Memory B cell (primary cell): ENCODE data around the gene SFXN1.

Source experiments
- ATAC-seq: fragments of 150-1000 bp; cut with Tn5 transposase; 2 replicates; pipeline ENCODE4 v1.10.0; 2021; ENCODE audit warnings: low read depth, mild to moderate bottlenecking, moderate library complexity
- DNase-seq, 2 donors: peaks; one replicate each; pipeline ENCODE4 v3.0.0; 2022; ENCODE audit warnings: low spot score in 2 of 2
- H3K27ac Mint-ChIP-seq: one replicate; pipeline ENCODE4 v1.8.0; 2022; ENCODE audit warnings: mild to moderate bottlenecking, moderate library complexity, mixed read lengths
- H3K27me3 Mint-ChIP-seq: one replicate; pipeline ENCODE4 v1.8.0; 2022; ENCODE audit warnings: mixed read lengths
- H3K36me3 Mint-ChIP-seq: one replicate; pipeline ENCODE4 v1.8.0; 2022; ENCODE audit warnings: mild to moderate bottlenecking, mixed read lengths
- H3K4me1 Mint-ChIP-seq: one replicate; pipeline ENCODE4 v1.8.0; 2022; ENCODE audit warnings: mixed read lengths
- H3K4me3 Mint-ChIP-seq: one replicate; pipeline ENCODE4 v1.8.0; 2022; ENCODE audit warnings: mild to moderate bottlenecking, moderate library complexity, mixed read lengths
- H3K9me3 Mint-ChIP-seq: one replicate; pipeline ENCODE4 v1.8.0; 2022; ENCODE audit warnings: mixed read lengths

The SFXN1 gene

DNA sequence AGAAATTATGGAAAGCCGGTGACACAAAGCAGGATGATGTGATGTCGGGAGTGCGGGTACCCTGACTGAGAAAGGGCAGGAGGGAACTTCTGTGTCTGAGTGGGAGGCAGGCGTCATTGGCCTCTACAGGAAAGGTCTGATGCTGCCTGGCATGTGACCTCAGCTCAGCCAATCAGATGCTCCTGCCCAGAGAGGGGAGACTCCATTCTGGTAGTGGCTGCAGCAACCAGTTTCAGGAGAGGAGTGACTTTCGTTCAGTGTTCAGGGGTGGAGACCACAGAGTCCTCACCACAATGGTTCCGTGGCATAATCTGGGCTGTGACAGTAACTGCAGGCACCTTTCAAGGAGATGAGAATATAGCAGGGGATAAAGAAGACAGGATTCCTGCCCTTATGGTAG, 6.7 kb upstream of the SFXN1 start:
- H3K27ac Mint-ChIP-seq = no peak overlapping the region

DNA sequence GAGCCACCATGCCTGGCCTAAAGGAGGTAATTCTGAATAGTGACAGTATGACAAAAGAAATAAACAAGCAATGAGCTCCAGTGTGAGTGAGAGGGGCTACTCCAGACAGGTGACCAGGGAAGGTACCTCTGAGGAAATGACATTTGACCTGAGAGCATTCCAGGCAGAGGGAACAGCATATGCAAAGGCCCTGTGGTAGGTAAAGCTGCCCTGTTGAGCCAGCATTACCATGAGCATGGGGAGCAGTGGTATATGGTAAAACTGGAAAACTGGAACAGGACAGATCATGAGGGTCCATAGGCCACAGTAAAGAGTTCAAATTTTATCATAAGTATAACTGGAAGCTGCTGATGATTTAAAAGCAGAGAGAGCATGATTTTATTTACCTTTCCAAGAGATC, 6.0 kb upstream of the SFXN1 start:
- no peaks in the 10 kb centered on the region for H3K4me1 Mint-ChIP-seq
- no peak for ATAC-seq
- H3K27ac Mint-ChIP-seq = no peak overlapping the region
- no peak overlapping the region for H3K4me3 Mint-ChIP-seq
- DNase-seq = no peak
- peaks cover 10% of the 10 kb centered on the region for H3K27me3 Mint-ChIP-seq
- H3K36me3 Mint-ChIP-seq = no peaks in the 10 kb centered on the region
- H3K9me3 Mint-ChIP-seq = no peaks in the 10 kb centered on the region

More for the DNA sequence above, 6.7 kb upstream of the SFXN1 start:
- Mint-ChIP-seq H3K4me3 (no peak overlapping the region), H3K36me3 (no peaks in the 10 kb centered on the region), H3K9me3 (no peaks in the 10 kb centered on the region), H3K27me3 (peaks cover 10% of the 10 kb centered on the region), H3K4me1 (no peaks in the 10 kb centered on the region)
- DNase-seq (no peak), ATAC-seq (no peak)

DNA sequence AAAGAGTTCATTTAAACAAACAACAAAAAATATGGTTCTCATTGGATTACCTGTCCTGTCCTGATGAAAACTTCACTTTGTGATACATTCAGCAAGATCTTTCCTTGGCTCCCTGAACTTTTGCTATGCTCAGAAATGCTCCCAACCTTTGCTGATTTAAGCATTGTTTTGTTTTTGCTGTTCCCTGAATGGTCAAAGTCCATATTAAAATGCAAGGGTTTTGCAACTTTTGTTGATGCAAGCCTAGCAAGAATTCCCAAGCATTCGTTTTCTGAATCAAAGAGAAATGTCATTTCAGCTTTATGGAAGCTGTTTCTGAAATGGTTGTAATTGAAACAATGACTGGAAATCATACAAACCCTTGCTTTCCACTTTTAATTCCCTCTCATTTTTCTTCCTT, 3.1 kb upstream of the SFXN1 start:
- Mint-ChIP-seq H3K9me3 (no peaks in the 10 kb centered on the region), H3K4me3 (no peak overlapping the region), H3K36me3 (no peaks in the 10 kb centered on the region), H3K27me3 (peaks cover 5% of the 10 kb centered on the region), H3K4me1 (peaks cover 17% of the 10 kb centered on the region), H3K27ac (no peak overlapping the region)
- ATAC-seq (no peak), DNase-seq (no peak)

DNA sequence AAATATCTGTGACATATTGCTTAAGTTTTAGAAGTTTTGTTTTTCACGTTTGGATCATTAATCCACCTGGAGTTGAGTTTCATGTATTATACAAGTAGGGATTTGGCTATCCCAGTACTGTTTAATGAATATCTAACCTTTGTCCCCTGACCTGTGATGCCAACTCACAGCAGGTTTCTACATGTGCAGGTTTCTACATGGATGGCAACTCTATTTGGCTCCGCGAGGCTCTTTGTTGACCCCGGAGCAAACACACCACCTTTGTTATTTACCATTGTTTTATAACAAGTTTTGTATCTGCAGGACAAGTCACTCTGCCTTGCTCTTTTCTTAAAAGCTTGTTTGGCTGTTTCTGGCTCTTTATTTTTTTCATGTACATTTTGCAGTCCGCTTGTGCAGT, 920 bp upstream of the SFXN1 start:
- Mint-ChIP-seq H3K36me3 (no peaks in the 10 kb centered on the region), H3K4me1 (peaks cover 26% of the 10 kb centered on the region), H3K27ac (no peak overlapping the region), H3K27me3 (peaks cover 4% of the 10 kb centered on the region), H3K9me3 (no peaks in the 10 kb centered on the region), H3K4me3 (peak overlapping the region; percentile 91)
- no peak for ATAC-seq
- no peak for DNase-seq

DNA sequence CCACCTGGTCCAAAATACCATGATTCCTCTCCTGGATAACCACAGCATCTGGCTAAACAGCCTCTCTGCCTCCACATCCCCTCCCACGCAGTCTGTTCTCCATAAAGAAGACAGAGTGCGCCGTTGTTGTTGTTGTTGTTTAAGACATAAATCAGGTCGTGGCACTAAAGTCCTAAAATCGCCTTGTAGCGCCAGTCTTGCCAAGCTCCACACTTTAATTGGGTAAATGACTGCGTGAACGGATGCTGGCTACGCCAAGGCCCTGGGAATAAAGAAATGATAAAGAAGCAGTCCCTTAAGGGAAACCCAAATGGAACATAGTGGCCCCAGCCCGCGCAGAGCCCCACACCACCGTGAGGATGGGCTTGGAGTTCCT, 364 bp upstream of the SFXN1 start:
- H3K9me3 Mint-ChIP-seq = no peaks in the 10 kb centered on the region
- H3K27ac Mint-ChIP-seq = peak overlapping the region; percentile 82
- H3K4me3 Mint-ChIP-seq = peak overlapping the region; percentile 91
- H3K27me3 Mint-ChIP-seq = peaks cover 4% of the 10 kb centered on the region
- peaks cover 2% of the 10 kb centered on the region for H3K36me3 Mint-ChIP-seq
- DNase-seq (no peak), ATAC-seq (no peak)
- peaks cover 26% of the 10 kb centered on the region for H3K4me1 Mint-ChIP-seq

DNA sequence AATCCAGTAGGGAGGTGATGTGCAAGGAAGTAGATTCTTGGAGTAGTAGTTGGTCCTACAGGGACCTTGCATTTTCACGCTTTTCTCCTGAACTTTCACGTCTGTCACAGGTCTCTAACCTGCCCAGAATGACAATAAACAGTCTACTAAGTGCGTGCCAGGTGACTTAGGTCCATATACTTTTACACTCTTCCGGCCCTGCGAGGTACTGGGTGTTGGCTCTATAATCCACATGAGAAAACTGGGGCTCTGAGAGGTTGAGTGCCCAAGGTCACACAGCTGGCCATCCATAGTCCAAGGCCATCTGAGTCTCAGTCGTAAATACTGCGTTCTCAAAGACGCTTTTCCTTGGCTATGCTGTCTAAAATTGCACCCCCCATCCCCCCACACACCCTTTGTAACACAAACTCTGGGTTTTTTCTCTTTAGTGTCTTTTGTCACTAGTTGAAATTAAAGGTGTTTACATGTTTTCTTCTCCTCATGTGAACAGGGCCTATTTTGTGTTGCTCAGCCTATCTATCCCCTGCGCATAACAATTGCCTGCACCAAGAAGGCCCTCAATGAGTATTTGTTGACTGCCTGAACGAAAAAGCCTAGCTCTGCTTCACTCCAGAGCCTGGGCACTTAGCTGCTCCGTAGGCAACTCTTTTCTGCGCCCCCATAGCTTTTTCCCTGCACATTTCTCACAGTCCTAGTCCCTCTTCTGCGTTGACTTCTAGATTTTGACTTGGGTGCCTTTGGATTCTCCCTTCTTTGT, 943 bp downstream of the SFXN1 start:
- H3K9me3 Mint-ChIP-seq = no peaks in the 10 kb centered on the region
- peaks cover 10% of the 10 kb centered on the region for H3K36me3 Mint-ChIP-seq
- H3K4me3 Mint-ChIP-seq = peak overlapping the region; percentile 98
- peak; percentile 6 for ATAC-seq
- DNase-seq = peak in 1 of 2 donors; percentile 0
- H3K27me3 Mint-ChIP-seq = peaks cover 3% of the 10 kb centered on the region
- peak overlapping the region; percentile 92 for H3K27ac Mint-ChIP-seq
- H3K4me1 Mint-ChIP-seq = peaks cover 32% of the 10 kb centered on the region

DNA sequence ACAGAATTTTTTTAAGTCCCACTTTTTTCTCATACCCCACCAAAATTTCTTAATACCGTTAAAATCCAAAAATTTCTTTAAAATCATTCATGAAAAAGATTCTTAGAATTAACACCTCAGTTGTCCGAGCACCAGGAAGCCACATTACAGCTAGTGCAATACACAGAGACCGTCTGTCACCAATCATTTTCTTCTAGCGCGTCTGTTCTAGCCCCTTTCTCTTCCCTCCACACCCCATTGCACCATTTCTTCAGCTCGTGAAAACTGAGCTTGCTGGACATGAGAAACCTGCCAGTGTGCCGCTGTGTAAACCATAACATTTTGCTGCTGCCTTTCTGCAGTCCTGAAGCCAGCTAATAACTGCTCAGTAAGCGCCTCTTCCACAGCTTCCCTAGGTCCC, 5.0 kb downstream of the SFXN1 start:
- H3K4me3 Mint-ChIP-seq = no peak overlapping the region
- no peaks in the 10 kb centered on the region for H3K27me3 Mint-ChIP-seq
- H3K9me3 Mint-ChIP-seq = no peaks in the 10 kb centered on the region
- DNase-seq (no peak), ATAC-seq (no peak)
- peaks cover 24% of the 10 kb centered on the region for H3K36me3 Mint-ChIP-seq
- no peak overlapping the region for H3K27ac Mint-ChIP-seq
- peaks cover 41% of the 10 kb centered on the region for H3K4me1 Mint-ChIP-seq

DNA sequence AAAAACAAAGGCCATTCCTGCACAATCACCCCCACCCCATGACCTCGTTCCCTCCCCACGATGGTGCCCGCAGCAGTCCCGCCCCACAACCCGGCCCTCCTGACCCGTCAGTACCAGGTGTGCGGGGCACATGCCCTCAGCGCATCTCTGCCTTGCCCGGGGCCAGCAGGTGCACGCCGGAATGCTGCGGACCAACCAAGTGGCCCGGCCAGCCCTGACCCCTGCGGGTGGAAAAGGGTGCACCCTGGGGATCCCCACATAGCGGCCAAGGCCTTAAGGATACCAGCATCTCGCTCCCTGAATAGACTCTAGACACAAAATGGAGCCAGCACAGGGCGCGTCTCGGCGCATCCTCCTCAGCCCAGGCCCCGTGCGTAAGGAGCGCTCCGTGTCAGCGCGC, 6.0 kb downstream of the SFXN1 start:
- Mint-ChIP-seq H3K9me3 (no peaks in the 10 kb centered on the region), H3K4me1 (peaks cover 39% of the 10 kb centered on the region), H3K4me3 (no peak overlapping the region), H3K36me3 (peaks cover 30% of the 10 kb centered on the region), H3K27ac (no peak overlapping the region), H3K27me3 (no peaks in the 10 kb centered on the region)
- DNase-seq (no peak), ATAC-seq (no peak)

DNA sequence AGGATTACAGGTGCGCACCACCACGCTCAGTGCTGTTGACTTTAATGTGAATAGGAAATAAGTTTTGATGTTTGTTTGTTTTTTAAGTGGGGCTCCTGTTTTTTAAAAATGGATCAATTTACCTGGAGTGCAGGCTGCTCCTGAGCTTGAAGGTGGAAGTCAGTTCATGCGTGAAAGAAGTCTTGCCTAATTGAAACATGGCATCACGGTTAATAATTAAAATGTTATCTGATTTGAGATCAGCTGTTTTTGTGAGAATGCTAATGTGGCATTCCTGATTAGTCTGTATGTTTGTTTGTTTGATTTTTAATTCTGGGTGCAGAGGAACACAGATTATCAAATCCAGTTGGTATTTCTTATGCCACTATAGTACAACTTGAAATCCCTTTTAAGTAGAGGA, 6.5 kb downstream of the SFXN1 start:
- H3K4me1 Mint-ChIP-seq = peaks cover 37% of the 10 kb centered on the region
- H3K36me3 Mint-ChIP-seq = peaks cover 30% of the 10 kb centered on the region
- DNase-seq (no peak), ATAC-seq (no peak)
- H3K27me3 Mint-ChIP-seq = no peaks in the 10 kb centered on the region
- H3K9me3 Mint-ChIP-seq = no peaks in the 10 kb centered on the region
- no peak overlapping the region for H3K4me3 Mint-ChIP-seq
- no peak overlapping the region for H3K27ac Mint-ChIP-seq

DNA sequence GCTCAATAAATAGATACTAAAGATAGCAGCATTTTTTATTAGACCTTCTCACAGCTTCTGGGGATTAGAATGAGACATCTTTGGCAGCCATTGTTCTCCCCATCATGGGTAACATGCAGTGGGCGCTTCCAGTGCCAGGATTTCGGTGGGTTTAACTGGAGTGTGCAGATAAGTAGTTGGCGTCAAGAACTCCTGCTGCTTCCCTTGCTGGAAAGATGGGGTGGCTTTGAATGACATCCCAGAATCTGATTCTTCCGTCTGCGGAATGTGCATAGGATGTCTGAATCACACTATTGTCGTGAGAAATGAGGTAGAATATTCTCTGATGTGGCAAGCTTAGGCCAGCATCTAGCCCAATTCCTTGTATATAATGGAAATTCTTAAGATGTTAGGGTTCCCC, 7.3 kb downstream of the SFXN1 start:
- Mint-ChIP-seq H3K4me1 (peaks cover 31% of the 10 kb centered on the region), H3K27ac (no peak overlapping the region), H3K9me3 (no peaks in the 10 kb centered on the region), H3K4me3 (no peak overlapping the region), H3K36me3 (peaks cover 30% of the 10 kb centered on the region), H3K27me3 (no peaks in the 10 kb centered on the region)
- no peak for DNase-seq
- ATAC-seq = no peak

DNA sequence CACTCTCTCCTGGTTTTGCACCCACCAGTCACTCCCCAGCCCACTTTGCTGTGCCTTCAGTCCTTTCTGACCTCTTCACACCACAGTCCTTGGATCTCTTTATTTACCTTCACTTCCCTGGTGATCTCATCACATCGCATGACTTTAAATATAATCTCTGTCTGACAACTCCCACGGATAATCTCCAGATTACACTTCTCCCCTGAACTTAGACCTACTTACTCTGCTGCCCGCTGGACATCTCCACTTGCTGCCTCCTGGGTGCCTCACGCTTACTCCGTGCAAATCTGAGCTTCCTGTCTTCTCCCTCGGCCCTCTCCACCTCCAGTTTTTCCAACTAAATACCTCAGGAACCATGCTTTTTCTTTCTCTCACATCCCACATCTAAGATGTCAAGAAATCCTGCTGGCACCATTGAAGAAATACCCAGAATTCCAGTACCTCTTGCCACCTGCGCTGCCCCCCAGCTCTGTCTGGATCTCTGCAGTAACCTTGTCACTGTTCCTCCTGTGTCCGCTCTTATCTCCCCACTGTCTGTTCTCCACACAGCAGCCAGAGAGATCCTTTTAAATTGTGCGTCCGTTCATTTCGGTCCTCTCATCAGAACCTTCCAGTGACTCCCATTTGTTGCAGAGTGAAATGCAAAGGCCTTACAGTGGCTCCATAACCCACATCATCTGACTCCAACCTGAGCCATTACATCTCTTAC, 9.3 kb downstream of the SFXN1 start:
- DNase-seq (no peak), ATAC-seq (no peak)
- Mint-ChIP-seq H3K27ac (no peak overlapping the region), H3K4me1 (peaks cover 26% of the 10 kb centered on the region), H3K4me3 (no peak overlapping the region), H3K36me3 (peaks cover 33% of the 10 kb centered on the region), H3K9me3 (no peaks in the 10 kb centered on the region), H3K27me3 (no peaks in the 10 kb centered on the region)

DNA sequence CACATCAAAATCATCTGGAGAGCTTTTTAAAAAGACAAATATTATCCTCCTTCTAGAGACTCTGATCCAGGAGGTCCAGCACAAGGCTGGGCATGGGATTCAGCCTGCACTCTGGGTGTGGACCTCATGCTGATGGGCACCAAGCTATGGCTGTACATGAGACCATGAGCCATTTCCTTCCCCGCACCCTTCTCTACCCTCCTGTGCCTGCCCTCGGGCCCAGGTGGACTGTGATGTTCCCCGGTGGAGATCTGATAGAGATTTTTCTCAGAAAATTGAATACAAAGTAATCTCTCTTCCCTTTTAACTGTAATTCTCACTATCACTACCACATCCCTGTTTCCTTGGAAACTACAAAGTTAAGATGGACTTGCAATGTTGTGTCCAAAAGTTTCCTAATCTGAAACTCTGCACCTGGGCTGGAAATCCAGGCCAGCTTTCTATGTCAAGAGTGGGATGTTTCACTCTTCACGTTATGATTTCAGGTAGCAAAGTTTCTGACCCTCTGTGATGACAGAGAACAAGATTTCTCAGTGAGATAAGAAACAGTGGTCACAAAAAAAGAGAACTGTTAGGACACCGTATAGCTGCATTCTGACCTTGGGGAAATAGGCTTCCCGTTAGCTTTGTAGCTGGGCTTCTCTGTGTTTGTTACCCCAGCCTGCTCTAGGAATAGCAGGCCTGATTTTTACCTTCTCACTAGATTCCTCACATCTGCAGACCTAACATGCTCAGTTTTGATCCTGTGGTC, 11.5 kb downstream of the SFXN1 start:
- peaks cover 26% of the 10 kb centered on the region for H3K36me3 Mint-ChIP-seq
- DNase-seq = no peak
- no peaks in the 10 kb centered on the region for H3K9me3 Mint-ChIP-seq
- H3K4me3 Mint-ChIP-seq = no peak overlapping the region
- peaks cover 20% of the 10 kb centered on the region for H3K4me1 Mint-ChIP-seq
- H3K27ac Mint-ChIP-seq = no peak overlapping the region
- no peaks in the 10 kb centered on the region for H3K27me3 Mint-ChIP-seq
- ATAC-seq = no peak

DNA sequence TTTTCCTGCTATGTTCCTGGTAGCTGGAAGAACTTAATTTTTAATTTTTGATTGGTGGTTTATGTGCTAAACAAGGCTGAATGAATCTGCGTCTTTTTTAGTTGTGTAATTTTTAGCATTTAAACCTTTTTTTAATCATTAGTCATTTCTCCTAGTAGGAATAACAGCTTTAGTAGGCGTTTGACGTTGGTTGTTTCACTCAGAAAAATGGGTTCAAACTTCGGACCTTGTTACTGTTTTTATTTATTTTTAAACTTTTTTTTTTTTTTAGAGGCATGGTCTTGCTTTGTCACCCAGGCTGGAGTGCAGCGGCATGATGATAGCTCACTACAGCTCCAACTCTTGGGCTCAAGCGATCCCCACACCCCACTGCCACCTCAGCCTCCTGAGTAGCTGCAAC, 12.9 kb downstream of the SFXN1 start:
- Mint-ChIP-seq H3K4me1 (peaks cover 17% of the 10 kb centered on the region), H3K27me3 (no peaks in the 10 kb centered on the region), H3K9me3 (no peaks in the 10 kb centered on the region), H3K27ac (no peak overlapping the region), H3K36me3 (peaks cover 27% of the 10 kb centered on the region), H3K4me3 (no peak overlapping the region)
- DNase-seq (no peak), ATAC-seq (no peak)

DNA sequence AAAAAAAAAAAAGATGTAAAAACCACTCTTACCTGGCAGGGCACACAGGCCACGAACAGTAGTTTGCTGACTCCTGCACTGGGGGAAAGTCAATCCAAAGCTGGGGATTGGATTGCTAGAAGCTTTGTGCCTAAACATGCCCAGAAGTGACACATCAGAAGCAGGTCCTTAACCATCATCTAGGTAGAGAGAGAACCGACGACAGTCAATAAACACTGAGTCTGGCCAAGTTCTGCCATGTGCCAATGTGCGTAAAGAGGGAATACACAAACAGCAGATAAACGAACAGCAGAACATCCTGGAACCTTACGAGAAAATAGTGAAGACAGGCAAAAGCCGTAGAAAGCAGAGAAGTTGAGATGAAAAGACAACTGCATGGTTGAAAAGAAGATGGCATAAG, 14.9 kb downstream of the SFXN1 start:
- Mint-ChIP-seq H3K27me3 (no peaks in the 10 kb centered on the region), H3K27ac (no peak overlapping the region), H3K4me1 (peaks cover 10% of the 10 kb centered on the region), H3K9me3 (no peaks in the 10 kb centered on the region), H3K36me3 (peaks cover 24% of the 10 kb centered on the region), H3K4me3 (no peak overlapping the region)
- no peak for DNase-seq
- ATAC-seq = no peak
